HEK293 (cell line): Measurements from ENCODE around the gene EFHD1.

ENCODE experiments used
- CTCF ChIA-PET: fragments of 350-600 bp; formaldehyde crosslinking; extraction: SDS; loops from one replicate; lab custom pipeline; 2021; ENCODE audit warnings: antibody characterized with exemption; lab: Yijun Ruan, JAX
- POLR2A ChIA-PET: fragments of 300-600 bp; formaldehyde crosslinking; extraction: SDS; loops from one replicate; lab custom pipeline; 2020; ENCODE audit warnings: antibody characterized with exemption, inconsistent platforms; lab: Yijun Ruan, JAX
- H3K27ac ChIP-seq: fragments of 200-500 bp; sonication (Bioruptor generic); 2 replicates; pipeline ENCODE4 v1.5.1; 2014; ENCODE audit warnings: low read depth, low read length, control low read depth, inconsistent platforms; ENCODE audit errors: extremely low read depth
- H3K36me3 ChIP-seq, 2 experiments: fragments of 200-500 bp in 1 of 2; sonication (Bioruptor generic) in 1 of 2; 1 replicate in 1 of 2; 2 replicates in 1 of 2; pipeline ENCODE4 v1.5.1; 2014 to 2017; ENCODE audit warnings: inconsistent platforms in 2 of 2, low read length in 2 of 2; ENCODE audit not compliant: control insufficient read depth in 2 of 2, insufficient read depth in 1 of 2
- H3K4me1 ChIP-seq: fragments of 200-500 bp; sonication (Bioruptor generic); 2 replicates; pipeline ENCODE4 v1.5.1; 2014; ENCODE audit warnings: mild to moderate bottlenecking, low read length, inconsistent platforms; ENCODE audit not compliant: control insufficient read depth, insufficient read depth
- H3K4me3 ChIP-seq: 2 replicates; pipeline ENCODE4 v1.5.1; 2011; ENCODE audit warnings: low read depth, mild to moderate bottlenecking, control low read depth, low read length, moderate library complexity
- H3K9me3 ChIP-seq: fragments of 200-500 bp; sonication (Bioruptor generic); 2 replicates; pipeline ENCODE4 v1.5.1; 2014; ENCODE audit warnings: low read depth, low read length, inconsistent platforms; ENCODE audit not compliant: control insufficient read depth, insufficient read depth
- ATF2 ChIP-seq: fragments of 450-650 bp; formaldehyde crosslinking; IDR thresholded peaks from 2 replicates; pipeline ENCODE4 v1.5.1; 2016; ENCODE audit warnings: missing biosample characterization, missing genetic modification characterization, low read depth
- EGR2 ChIP-seq: fragments of 450-650 bp; formaldehyde crosslinking; IDR thresholded peaks from 2 replicates; pipeline ENCODE4 v1.5.1; 2016; ENCODE audit warnings: low read depth, missing biosample characterization, missing genetic modification characterization
- KLF10 ChIP-seq: fragments of 450-650 bp; IDR thresholded peaks from 2 replicates; pipeline ENCODE4 v1.5.1; 2018; ENCODE audit warnings: missing biosample characterization, mild to moderate bottlenecking, missing genetic modification characterization
- PRDM6 ChIP-seq: fragments of 450-650 bp; formaldehyde crosslinking; IDR thresholded peaks from 2 replicates; pipeline ENCODE4 v1.5.1; 2017; ENCODE audit warnings: missing biosample characterization, missing genetic modification characterization
- SCRT1 ChIP-seq: fragments of 450-650 bp; formaldehyde crosslinking; IDR thresholded peaks from 2 replicates; pipeline ENCODE4 v1.5.1; 2016; ENCODE audit warnings: missing biosample characterization, missing genetic modification characterization, borderline replicate concordance
- ZBTB20 ChIP-seq: fragments of 450-650 bp; formaldehyde crosslinking; IDR thresholded peaks from 2 replicates; pipeline ENCODE4 v1.5.1; 2016; ENCODE audit warnings: missing biosample characterization, missing genetic modification characterization
- ZBTB26 ChIP-seq: fragments of 450-650 bp; formaldehyde crosslinking; optimal IDR thresholded peaks from 2 replicates; pipeline ENCODE3; 2016; ENCODE audit warnings: missing biosample characterization, mild to moderate bottlenecking, missing genetic modification characterization
- ZFP37 ChIP-seq: fragments of 450-650 bp; formaldehyde crosslinking; IDR thresholded peaks from 2 replicates; pipeline ENCODE4 v1.5.1; 2016; ENCODE audit warnings: missing biosample characterization, missing genetic modification characterization
- ZIC2 ChIP-seq: fragments of 450-650 bp; formaldehyde crosslinking; IDR thresholded peaks from 2 replicates; pipeline ENCODE4 v1.5.1; 2016; ENCODE audit warnings: missing biosample characterization, missing genetic modification characterization
- ZNF114 ChIP-seq: fragments of 450-650 bp; formaldehyde crosslinking; IDR thresholded peaks from 2 replicates; pipeline ENCODE4 v1.5.0; 2017; ENCODE audit warnings: missing biosample characterization, missing genetic modification characterization
- ZNF121 ChIP-seq: fragments of 450-650 bp; formaldehyde crosslinking; IDR thresholded peaks from 2 replicates; pipeline ENCODE4 v1.5.1; 2016; ENCODE audit warnings: missing biosample characterization, missing genetic modification characterization
- ZNF148 ChIP-seq: fragments of 450-650 bp; formaldehyde crosslinking; IDR thresholded peaks from 2 replicates; pipeline ENCODE4 v1.5.0; 2017; ENCODE audit warnings: missing biosample characterization, missing genetic modification characterization, borderline replicate concordance
- ZNF223 ChIP-seq: fragments of 450-650 bp; formaldehyde crosslinking; IDR thresholded peaks from 2 replicates; pipeline ENCODE4 v1.5.1; 2016; ENCODE audit warnings: missing biosample characterization, missing genetic modification characterization
- ZNF302 ChIP-seq: fragments of 450-650 bp; formaldehyde crosslinking; IDR thresholded peaks from 2 replicates; pipeline ENCODE4 v1.5.1; 2016; ENCODE audit warnings: missing biosample characterization, missing genetic modification characterization, low read depth
- ZNF366 ChIP-seq: fragments of 450-650 bp; formaldehyde crosslinking; conservative IDR thresholded peaks from 2 replicates; pipeline ENCODE4 v1.5.1; 2016; ENCODE audit warnings: missing biosample characterization, missing genetic modification characterization
- ZNF391 ChIP-seq: fragments of 450-650 bp; formaldehyde crosslinking; IDR thresholded peaks from 2 replicates; pipeline ENCODE4 v1.5.1; 2016; ENCODE audit warnings: low read depth, missing biosample characterization, missing genetic modification characterization, borderline replicate concordance
- ZNF664 ChIP-seq: fragments of 450-650 bp; formaldehyde crosslinking; IDR thresholded peaks from 2 replicates; pipeline ENCODE4 v1.5.1; 2016; ENCODE audit warnings: missing biosample characterization, missing genetic modification characterization
- ZSCAN5A ChIP-seq: fragments of 450-650 bp; formaldehyde crosslinking; IDR thresholded peaks from 2 replicates; pipeline ENCODE4 v1.5.1; 2016; ENCODE audit warnings: missing biosample characterization, missing genetic modification characterization

Gene EFHD1

GRCh38 chr2:232699110-232699509, 65.7 kb downstream of the EFHD1 start:
- Histone ChIP-seq H3K36me3 (peaks cover 9 to 35% of the 10 kb centered on the region in 2 experiments; a peak in 2 of 3 replicates), H3K27ac (no peak overlapping the region), H3K4me1 (peaks cover 16% of the 10 kb centered on the region), H3K9me3 (no peaks in the 10 kb centered on the region), H3K4me3 (peak overlapping the region; percentile 2; the same call in 1 of the 2 replicates)
- TF ChIP-seq PRDM6 (tag by site-specific recombination), result no peak
- no peak for TF ChIP-seq ZNF391
- TF ChIP-seq EGR2 (tag by site-specific recombination), result peak; percentile 62
- POLR2A ChIA-PET, result interaction anchor here (0.5 to 1.1 kb wide), 2 partner anchors 8 to 64 kb away, joined by 3 read pairs; no protein-coding TSS in a partner anchor
- CTCF ChIA-PET, result no interaction called here

GRCh38 chr2:232700154-232700553, 66.8 kb downstream of the EFHD1 start:
- H3K4me3 ChIP-seq, result no peak overlapping the region
- H3K27ac ChIP-seq, result no peak overlapping the region
- H3K9me3 ChIP-seq, result no peaks in the 10 kb centered on the region
- H3K4me1 ChIP-seq, result peaks cover 16% of the 10 kb centered on the region
- CTCF ChIA-PET, result no interaction called here
- H3K36me3 ChIP-seq, result peaks cover 19 to 42% of the 10 kb centered on the region in 2 experiments; a peak in 2 of 3 replicates
- POLR2A ChIA-PET, result no interaction called here
- TF ChIP-seq ATF2 (tag by site-specific recombination), result no peak
- TF ChIP-seq SCRT1 (tag by site-specific recombination), result no peak
- no peak for TF ChIP-seq PRDM6 (tag by site-specific recombination)
- no peak for TF ChIP-seq ZNF114 (tag by site-specific recombination)
- no peak for TF ChIP-seq ZNF302 (tag by site-specific recombination)

GRCh38 chr2:232707076-232707475, 73.7 kb downstream of the EFHD1 start:
- ChIA-PET POLR2A (interaction anchor here (0.7 kb wide), 1 partner anchor 8 kb away, joined by 3 read pairs; no protein-coding TSS in a partner anchor), CTCF (interaction anchor here (0.6 kb wide), 1 partner anchor 146 kb away, joined by 4 read pairs; no protein-coding TSS in a partner anchor)
- no peak for TF ChIP-seq ZBTB20 (tag by site-specific recombination)
- no peak for TF ChIP-seq KLF10 (tag by site-specific recombination)
- TF ChIP-seq ZSCAN5A, result no peak
- no peak for TF ChIP-seq ZNF121 (tag by site-specific recombination)
- TF ChIP-seq ZNF366 (tag by site-specific recombination), result no peak
- no peak for TF ChIP-seq ATF2 (tag by site-specific recombination)
- no peak for TF ChIP-seq ZBTB26 (tag by site-specific recombination)
- no peak for TF ChIP-seq ZIC2
- TF ChIP-seq ZNF223 (tag by site-specific recombination), result no peak
- TF ChIP-seq ZNF148, result no peak
- TF ChIP-seq ZNF664 (tag by site-specific recombination), result no peak
- TF ChIP-seq ZFP37 (tag by site-specific recombination), result no peak

More at GRCh38 chr2:232707076-232707475, 73.7 kb downstream of the EFHD1 start:
- Histone ChIP-seq H3K4me3 (no peak overlapping the region), H3K36me3 (peaks cover 51 to 59% of the 10 kb centered on the region in 2 experiments), H3K27ac (no peak overlapping the region), H3K9me3 (no peaks in the 10 kb centered on the region), H3K4me1 (no peaks in the 10 kb centered on the region)
